IMR-90 (cell line): ENCODE measurements around the gene HSPG2. TPM values are rescaled to one million over a fixed set of nuclear protein-coding genes. Genes with fewer than 3 reads are reported as not detected.

Source experiments
- ATAC-seq: fragments of 200-7000 bp; cut with Tn5 transposase; 2 replicates; pipeline ENCODE4 v1.9.1; 2020; ENCODE audit warnings: low read depth, mild to moderate bottlenecking, moderate library complexity
- BruUV-seq: library from RNA; stranded (reverse); fragments of 400-500 nt; replicated peaks from 2 replicates; lab custom pipeline; 2021; lab: Mats Ljungman, UMichigan
- CTCF ChIA-PET: fragments of 300-600 bp; formaldehyde crosslinking; extraction: SDS; loops from one replicate; lab custom pipeline; 2021; ENCODE audit warnings: antibody characterized with exemption; lab: Yijun Ruan, JAX
- POLR2A ChIA-PET: fragments of 300-600 bp; sonication (Branson Sonifier 250); formaldehyde crosslinking; loops from one replicate; lab custom pipeline; 2022; ENCODE audit warnings: antibody characterized with exemption; ENCODE audit not compliant: unreplicated experiment; lab: Charles Lee
- DNase-seq: peaks from one replicate; pipeline ENCODE4 v3.0.0; 2013
- H2AFZ ChIP-seq: replicated peaks from 2 replicates; pipeline ENCODE3; 2013; ENCODE audit warnings: low read length, mild to moderate bottlenecking; ENCODE audit not compliant: poor library complexity
- H2AK5ac ChIP-seq: 2 replicates; pipeline ENCODE4 v1.6.1; 2013; ENCODE audit warnings: low read depth, low read length, inconsistent platforms
- H2AK9ac ChIP-seq: replicated peaks from 2 replicates; pipeline ENCODE3; 2013; ENCODE audit warnings: mild to moderate bottlenecking, low read depth, low read length, moderate library complexity; ENCODE audit not compliant: poor library complexity
- H2BK120ac ChIP-seq: 2 replicates; pipeline ENCODE4 v1.6.1; 2013; ENCODE audit warnings: low read depth, low read length, inconsistent platforms
- H2BK15ac ChIP-seq: 3 replicates; pipeline ENCODE4 v1.6.1; 2013; ENCODE audit warnings: low read depth, low read length, inconsistent platforms
- H2BK20ac ChIP-seq: 2 replicates; pipeline ENCODE4 v1.6.1; 2013; ENCODE audit warnings: low read depth, mild to moderate bottlenecking, inconsistent platforms, low read length, moderate library complexity
- H2BK5ac ChIP-seq: 2 replicates; pipeline ENCODE4 v1.6.1; 2013; ENCODE audit warnings: mild to moderate bottlenecking, low read depth, low read length, inconsistent platforms; ENCODE audit not compliant: poor library complexity, severe bottlenecking
- H3K14ac ChIP-seq: replicated peaks from 2 replicates; pipeline ENCODE4 v1.6.1; 2013; ENCODE audit warnings: low read depth, low read length, inconsistent platforms
- H3K18ac ChIP-seq: 2 replicates; pipeline ENCODE4 v1.6.1; 2013; ENCODE audit warnings: low read depth, low read length, control low read depth
- H3K23ac ChIP-seq: 2 replicates; pipeline ENCODE4 v1.6.1; 2013; ENCODE audit warnings: low read depth, low read length, inconsistent platforms
- H3K27ac ChIP-seq: 2 replicates; pipeline ENCODE4 v1.5.1; 2013; ENCODE audit warnings: mild to moderate bottlenecking, control low read depth, low read length; ENCODE audit not compliant: insufficient read depth
- H3K27me3 ChIP-seq: 2 replicates; pipeline ENCODE4 v1.6.1; 2013; ENCODE audit warnings: low read length; ENCODE audit not compliant: control insufficient read depth, insufficient read depth
- H3K36me3 ChIP-seq: 2 replicates; pipeline ENCODE4 v1.6.1; 2013; ENCODE audit warnings: low read length, mixed read lengths; ENCODE audit not compliant: control insufficient read depth, insufficient read depth
- H3K4ac ChIP-seq: 2 replicates; pipeline ENCODE4 v1.6.1; 2013; ENCODE audit warnings: low read depth, low read length, inconsistent platforms
- H3K4me1 ChIP-seq: 2 replicates; pipeline ENCODE4 v1.6.1; 2013; ENCODE audit warnings: low read length, mixed read lengths; ENCODE audit not compliant: control insufficient read depth, insufficient read depth
- H3K4me2 ChIP-seq: 2 replicates; pipeline ENCODE4 v1.6.1; 2013; ENCODE audit warnings: low read depth, mild to moderate bottlenecking, control low read depth, low read length, moderate library complexity
- H3K4me3 ChIP-seq: 2 replicates; pipeline ENCODE4 v1.5.1; 2013; ENCODE audit warnings: low read depth, mild to moderate bottlenecking, control low read depth, low read length, moderate library complexity; ENCODE audit not compliant: insufficient read depth
- H3K56ac ChIP-seq: 2 replicates; pipeline ENCODE4 v1.6.1; 2013; ENCODE audit warnings: low read length, inconsistent platforms; ENCODE audit not compliant: insufficient read depth; ENCODE audit errors: extremely low read depth
- H3K79me1 ChIP-seq, 2 experiments: 2 replicates each; pipeline ENCODE4 v1.6.1; 2013; ENCODE audit warnings: low read length in 2 of 2, inconsistent platforms in 1 of 2, low read depth in 1 of 2
- H3K9ac ChIP-seq: 2 replicates; pipeline ENCODE4 v1.6.1; 2013; ENCODE audit warnings: low read depth, low read length, control low read depth
- H3K9me1 ChIP-seq: 2 replicates; pipeline ENCODE4 v1.6.1; 2013; ENCODE audit warnings: low read length, inconsistent platforms; ENCODE audit not compliant: insufficient read depth
- H3K9me3 ChIP-seq: 2 replicates; pipeline ENCODE4 v1.6.1; 2013; ENCODE audit warnings: low read length; ENCODE audit not compliant: control insufficient read depth, insufficient read depth
- H4K20me1 ChIP-seq: 2 replicates; pipeline ENCODE4 v1.6.1; 2013; ENCODE audit warnings: low read length, inconsistent platforms; ENCODE audit not compliant: insufficient read depth
- H4K5ac ChIP-seq: 2 replicates; pipeline ENCODE4 v1.6.1; 2013; ENCODE audit warnings: mild to moderate bottlenecking, low read depth, low read length, control low read depth
- H4K8ac ChIP-seq, 2 experiments: 2 replicates each; pipeline ENCODE4 v1.6.1; 2013; ENCODE audit warnings: low read depth in 2 of 2, low read length in 2 of 2, control low read depth in 1 of 2, inconsistent platforms in 1 of 2
- H4K91ac ChIP-seq: 2 replicates; pipeline ENCODE4 v1.6.1; 2013; ENCODE audit warnings: low read depth, low read length, inconsistent platforms; ENCODE audit not compliant: insufficient read depth
- BHLHE40 ChIP-seq: fragments of 150-350 bp; IDR thresholded peaks from 2 replicates; pipeline ENCODE4 v1.6.1; 2016; ENCODE audit warnings: mild to moderate bottlenecking, low read depth, low read length
- CHD1 ChIP-seq: IDR thresholded peaks from 2 replicates; pipeline ENCODE4 v1.6.1; 2012; ENCODE audit warnings: low read depth, low read length, improper control_type of control experiment
- FOS ChIP-seq: fragments of 150-350 bp; IDR thresholded peaks from 2 replicates; pipeline ENCODE4 v1.6.1; 2016; ENCODE audit warnings: low read depth, low read length
- MAZ ChIP-seq: IDR thresholded peaks from 2 replicates; pipeline ENCODE4 v1.6.1; 2012; ENCODE audit warnings: low read depth, mild to moderate bottlenecking, low read length, improper control_type of control experiment, moderate library complexity, borderline replicate concordance
- MXI1 ChIP-seq: IDR thresholded peaks from 2 replicates; pipeline ENCODE4 v1.6.1; 2012; ENCODE audit warnings: low read depth, mild to moderate bottlenecking, low read length, moderate library complexity, borderline replicate concordance
- NFE2L2 ChIP-seq: fragments of 150-350 bp; IDR thresholded peaks from 2 replicates; pipeline ENCODE4 v1.6.1; 2016; ENCODE audit warnings: low read depth, mild to moderate bottlenecking, low read length
- POLR2A ChIP-seq: IDR thresholded peaks from 2 replicates; pipeline ENCODE4 v1.6.1; 2012; ENCODE audit warnings: mild to moderate bottlenecking, low read depth, low read length
- RAD21 ChIP-seq: IDR thresholded peaks from 2 replicates; pipeline ENCODE4 v1.6.1; 2012; ENCODE audit warnings: low read length, improper control_type of control experiment
- RCOR1 ChIP-seq: IDR thresholded peaks from 2 replicates; pipeline ENCODE4 v1.6.1; 2012; ENCODE audit warnings: mild to moderate bottlenecking, low read length, improper control_type of control experiment; ENCODE audit not compliant: insufficient replicate concordance
- RFX5 ChIP-seq: IDR thresholded peaks from 2 replicates; pipeline ENCODE4 v1.8.0; 2012; ENCODE audit warnings: low read depth, mild to moderate bottlenecking, low read length, moderate library complexity
- SMC3 ChIP-seq: fragments of 150-350 bp; IDR thresholded peaks from 2 replicates; pipeline ENCODE4 v1.6.1; 2016; ENCODE audit warnings: low read depth, mild to moderate bottlenecking, antibody characterized with exemption, low read length, moderate library complexity
- WGBS, 2 experiments: methylation state at CpG; one replicate each; pipeline versions ENCODE4 v1.1.5 to v1.1.7; 2013; ENCODE audit warnings: missing lambda C conversion rate in 2 of 2; ENCODE audit not compliant: insufficient read length in 1 of 2; ENCODE audit errors: extremely low coverage in 2 of 2; 5-methylcytosine and 5-hydroxymethylcytosine counted together
- dilution Hi-C: fragments of 300-500 bp; cut with HindIII; formaldehyde crosslinking; loops from one replicate; pipeline ENCODE4 v1.14.3; 2018; ENCODE audit warnings: low sequenced_read_pairs; ENCODE audit not compliant: unreplicated experiment
- in situ Hi-C: fragments of 300-500 bp; cut with MboI; formaldehyde crosslinking; loops from 3 replicates; pipeline ENCODE4 v1.14.3; 2019; ENCODE audit warnings: low sequenced_read_pairs, inconsistent platforms, mixed read lengths
- intact Hi-C: fragments of 100-400 bp; cut with micrococcal nuclease; formaldehyde crosslinking; loops from 2 replicates; pipeline ENCODE4 v1.10.0; 2022
- polyA plus RNA-seq, 3 experiments: library from polyadenylated mRNA; depleted of rRNA; stranded (reverse); fragments of >200 nt; gene quantifications; 2 replicates each; pipeline ENCODE4 v1.2.3, GENCODE V29; 2012; ENCODE audit warnings: low replicate concordance in 1 of 3
- total RNA-seq: library from RNA; depleted of rRNA; stranded (reverse); fragments of >200 nt; gene quantifications from 2 replicates; pipeline ENCODE4 v1.2.3, GENCODE V29; 2012
- TF ChIP-seq, protein P1 (sequence below): conservative IDR thresholded peaks from 2 replicates; pipeline ENCODE4 v1.5.1; 2012; ENCODE audit warnings: mild to moderate bottlenecking, low read depth, low read length, improper control_type of control experiment

Gene HSPG2
- total and polyA plus RNA-seq, 2 of the 4 experiments (the other 2 are of a cell fraction), result 15.8 to 94.0 TPM

DNA sequence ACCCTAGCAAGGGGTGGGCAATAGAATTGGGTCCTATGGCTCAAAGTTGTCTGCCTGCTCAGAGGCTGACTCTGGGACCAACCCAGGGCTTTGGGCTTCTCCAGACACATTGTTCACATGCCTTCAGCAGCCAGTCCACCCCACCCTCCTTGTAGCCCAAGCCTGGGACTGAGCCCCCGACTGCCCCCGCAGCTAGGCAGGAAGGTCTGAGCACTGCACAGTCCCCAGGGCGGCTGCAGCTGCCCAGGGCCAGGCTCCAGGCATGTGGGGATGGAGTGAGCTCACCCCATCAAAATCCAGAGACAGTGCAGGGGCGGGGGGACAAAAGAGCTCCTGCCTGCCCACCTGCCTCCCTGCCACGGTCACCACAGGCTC is 35.6 kb downstream of the HSPG2 start (continued):
- TF ChIP-seq, protein P1, sequence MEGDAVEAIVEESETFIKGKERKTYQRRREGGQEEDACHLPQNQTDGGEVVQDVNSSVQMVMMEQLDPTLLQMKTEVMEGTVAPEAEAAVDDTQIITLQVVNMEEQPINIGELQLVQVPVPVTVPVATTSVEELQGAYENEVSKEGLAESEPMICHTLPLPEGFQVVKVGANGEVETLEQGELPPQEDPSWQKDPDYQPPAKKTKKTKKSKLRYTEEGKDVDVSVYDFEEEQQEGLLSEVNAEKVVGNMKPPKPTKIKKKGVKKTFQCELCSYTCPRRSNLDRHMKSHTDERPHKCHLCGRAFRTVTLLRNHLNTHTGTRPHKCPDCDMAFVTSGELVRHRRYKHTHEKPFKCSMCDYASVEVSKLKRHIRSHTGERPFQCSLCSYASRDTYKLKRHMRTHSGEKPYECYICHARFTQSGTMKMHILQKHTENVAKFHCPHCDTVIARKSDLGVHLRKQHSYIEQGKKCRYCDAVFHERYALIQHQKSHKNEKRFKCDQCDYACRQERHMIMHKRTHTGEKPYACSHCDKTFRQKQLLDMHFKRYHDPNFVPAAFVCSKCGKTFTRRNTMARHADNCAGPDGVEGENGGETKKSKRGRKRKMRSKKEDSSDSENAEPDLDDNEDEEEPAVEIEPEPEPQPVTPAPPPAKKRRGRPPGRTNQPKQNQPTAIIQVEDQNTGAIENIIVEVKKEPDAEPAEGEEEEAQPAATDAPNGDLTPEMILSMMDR, result no peak

DNA sequence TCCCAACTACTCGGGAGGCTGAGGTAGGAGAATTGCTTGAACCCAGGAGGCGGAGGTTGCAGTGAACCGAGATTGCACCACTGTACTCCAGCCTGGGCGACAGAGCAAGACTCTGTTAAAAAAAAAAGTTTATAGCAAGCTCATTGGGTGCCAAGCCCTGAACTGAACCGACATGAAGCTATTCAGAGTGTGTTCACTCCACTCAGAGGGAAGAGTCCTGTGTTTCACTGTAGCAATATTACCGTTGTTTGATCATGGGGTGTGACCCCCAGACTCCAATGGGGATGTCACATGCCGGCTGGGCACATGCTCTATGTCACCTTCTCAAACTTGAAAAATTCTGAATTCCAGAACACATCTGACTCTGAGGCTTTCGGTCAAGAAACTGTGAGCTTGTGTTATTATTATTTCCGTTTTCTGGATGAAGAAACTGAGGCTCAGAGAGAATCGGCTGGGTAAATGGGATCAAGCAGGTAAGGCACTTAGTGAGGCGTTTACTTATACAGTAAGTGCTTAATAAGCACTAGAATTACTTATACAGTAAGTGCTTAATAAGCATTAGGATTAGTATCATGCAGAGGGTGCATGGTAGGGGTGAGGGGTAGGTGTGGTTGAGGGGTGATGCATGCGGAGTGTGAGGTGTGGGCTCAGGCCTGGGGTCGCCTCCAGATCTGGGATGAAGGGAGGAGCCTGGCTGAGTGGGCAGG is 36.2 kb downstream of the HSPG2 start:
- H3K4ac ChIP-seq, result no peak overlapping the region
- H4K20me1 ChIP-seq, result peaks cover 84% of the 10 kb centered on the region

More for the DNA sequence above, 36.2 kb downstream of the HSPG2 start:
- no peaks in the 10 kb centered on the region for H3K9me3 ChIP-seq
- no peak for DNase-seq
- CTCF ChIA-PET, result no interaction called here
- no peak overlapping the region for H2BK15ac ChIP-seq
- no peak overlapping the region for H4K91ac ChIP-seq
- no peak overlapping the region for H2AK5ac ChIP-seq
- H2AK9ac ChIP-seq, result no peak overlapping the region
- peaks cover 20% of the 10 kb centered on the region; the same call in 1 of the 2 replicates for H3K36me3 ChIP-seq
- peaks cover 27% of the 10 kb centered on the region for H3K9me1 ChIP-seq
- ATAC-seq, result no peak
- H2BK20ac ChIP-seq, result no peak overlapping the region
- no peak overlapping the region for H3K56ac ChIP-seq
- intact Hi-C loops (no loop called here), in situ Hi-C loops (no loop called here), dilution Hi-C loops (no loop called here)
- no peak overlapping the region for H3K14ac ChIP-seq
- H4K5ac ChIP-seq, result no peak overlapping the region
- H4K8ac ChIP-seq, result no peak overlapping the region
- no peak overlapping the region for H2BK120ac ChIP-seq
- WGBS, 2 experiments, result 89% methylated on average over 3 of the region's 13 CpGs; no CpG with 5 or more reads in 1 of the 2 experiments
- no peak overlapping the region for H3K27ac ChIP-seq
- peaks cover 30 to 93% of the 10 kb centered on the region in 2 experiments for H3K79me1 ChIP-seq
- no peaks in the 10 kb centered on the region for H3K27me3 ChIP-seq
- no peak overlapping the region for H2BK5ac ChIP-seq
- H3K4me1 ChIP-seq, result peaks cover 11% of the 10 kb centered on the region
- POLR2A ChIA-PET, result no interaction called here
- H3K9ac ChIP-seq, result no peak overlapping the region
- H3K23ac ChIP-seq, result no peak overlapping the region
- BruUV-seq, result no TSS peak
- no peak overlapping the region for H3K18ac ChIP-seq
- H3K4me3 ChIP-seq, result no peak overlapping the region
- TF ChIP-seq MAZ (no peak), CHD1 (no peak), POLR2A (no peak), NFE2L2 (no peak), RAD21 (no peak), SMC3 (no peak), BHLHE40 (no peak), FOS (no peak), MXI1 (no peak), RFX5 (no peak), RCOR1 (no peak)
- no peak overlapping the region for H3K4me2 ChIP-seq
- H2AFZ ChIP-seq, result no peak overlapping the region
